Activated CD8-positive, alpha-beta T cell treated with anti-CD3 and anti-CD28 coated beads for 36 hours (primary cell): ENCODE results near the gene LIPE. TPM values are rescaled to one million over a fixed set of nuclear protein-coding genes. Genes with fewer than 3 reads are reported as not detected.
A peak's percentile ranks its signal among the peaks of the same experiment; 100 is the strongest.
"Not testable (repeated sequence)": the region's sequence is repeated elsewhere in the genome, so short reads cannot be mapped to it uniquely, and the experiment has no call there.

Experiments used
- ATAC-seq: fragments of 200-7000 bp; cut with Tn5 transposase; one replicate; pipeline ENCODE4 v1.10.0; 2021; ENCODE audit warnings: mild to moderate bottlenecking, moderate library complexity
- CTCF ChIA-PET: fragments of 350-600 bp; sonication (Branson Sonifier 250); formaldehyde crosslinking; loops from one replicate; lab custom pipeline; 2021; ENCODE audit warnings: antibody characterized with exemption; lab: Charles Lee
- POLR2A ChIA-PET: fragments of 350-600 bp; sonication (Branson Sonifier 250); formaldehyde crosslinking; loops from one replicate; lab custom pipeline; 2021; ENCODE audit warnings: antibody characterized with exemption; lab: Charles Lee
- DNase-seq: peaks from one replicate; pipeline ENCODE4 v3.0.0-alpha.2; 2020
- H3K27ac Mint-ChIP-seq: one replicate; pipeline ENCODE4 v1.8.0; 2021; ENCODE audit warnings: mild to moderate bottlenecking, mixed read lengths
- H3K27me3 Mint-ChIP-seq: one replicate; pipeline ENCODE4 v1.8.0; 2021; ENCODE audit warnings: mixed read lengths
- H3K36me3 Mint-ChIP-seq: one replicate; pipeline ENCODE4 v1.8.0; 2021; ENCODE audit warnings: low read depth, mixed read lengths
- H3K4me1 Mint-ChIP-seq: one replicate; pipeline ENCODE4 v1.8.0; 2021; ENCODE audit warnings: low read depth, mixed read lengths
- H3K4me3 Mint-ChIP-seq: one replicate; pipeline ENCODE4 v1.8.0; 2021; ENCODE audit warnings: mild to moderate bottlenecking, moderate library complexity, mixed read lengths
- H3K9me3 Mint-ChIP-seq: one replicate; pipeline ENCODE4 v1.8.0; 2021; ENCODE audit warnings: mixed read lengths
- CTCF ChIP-seq: fragments of 200-600 bp; IDR thresholded peaks from one replicate; pipeline ENCODE4 v1.8.0; 2022; ENCODE audit warnings: antibody characterized with exemption, mild to moderate bottlenecking
- intact Hi-C: fragments of 100-400 bp; cut with micrococcal nuclease; formaldehyde crosslinking; loops from one replicate; pipeline ENCODE4 v1.10.0; 2022
- total RNA-seq, 2 experiments: library from RNA; stranded (reverse); gene quantifications; one replicate each; pipeline ENCODE4 v1.2.3, GENCODE V29; 2021

LIPE gene
- total RNA-seq, 2 experiments from 2014 or later, result 28.4 to 34.3 TPM

GRCh38 chr19:42467183-42467760, 40.1 kb upstream of the LIPE start:
- Mint-ChIP-seq H3K27me3 (no peaks in the 10 kb centered on the region), H3K36me3 (no peaks in the 10 kb centered on the region), H3K4me1 (peaks cover 28% of the 10 kb centered on the region), H3K27ac (peak overlapping the region; percentile 76), H3K4me3 (no peak overlapping the region), H3K9me3 (no peaks in the 10 kb centered on the region)
- TF ChIP-seq CTCF, result no peak
- ChIA-PET CTCF (interaction anchor here (1.1 to 3.7 kb wide), 6 partner anchors 17 to 129 kb away, joined by 3 to 20 read pairs (median 4); partner anchors contain the start of gene CEACAM1), POLR2A (interaction anchor here (1.1 kb wide), 1 partner anchor 8 kb away, joined by 5 read pairs; no protein-coding TSS in a partner anchor)
- DNase-seq, result peak; percentile 34
- intact Hi-C loops, result no loop called here
- ATAC-seq, result peak; percentile 28

- peaks cover 28% of the 10 kb centered on the region for H3K4me1 Mint-ChIP-seq
- intact Hi-C loops, result no loop called here
- ChIA-PET POLR2A (interaction anchor here (1.1 kb wide), 1 partner anchor 9 kb away, joined by 5 read pairs; no protein-coding TSS in a partner anchor), CTCF (interaction anchor here (1.0 to 3.7 kb wide), 8 partner anchors 8 to 129 kb away, joined by 3 to 20 read pairs (median 4); partner anchors contain the start of gene CEACAM1)
- no peak overlapping the region for H3K4me3 Mint-ChIP-seq
- peak overlapping the region; percentile 76 for H3K27ac Mint-ChIP-seq
- H3K36me3 Mint-ChIP-seq, result no peaks in the 10 kb centered on the region
- ATAC-seq, result no peak
- H3K27me3 Mint-ChIP-seq, result no peaks in the 10 kb centered on the region
- TF ChIP-seq CTCF, result no peak
- no peak for DNase-seq
- no peaks in the 10 kb centered on the region for H3K9me3 Mint-ChIP-seq
Measured at GRCh38 chr19:42466521-42467182, 39.5 kb upstream of the LIPE start.

GRCh38 chr19:42465827-42466280, 38.7 kb upstream of the LIPE start:
- Mint-ChIP-seq H3K27me3 (no peaks in the 10 kb centered on the region), H3K27ac (peak overlapping the region; percentile 14), H3K4me3 (no peak overlapping the region), H3K9me3 (no peaks in the 10 kb centered on the region), H3K4me1 (peaks cover 28% of the 10 kb centered on the region), H3K36me3 (no peaks in the 10 kb centered on the region)
- intact Hi-C loops, result no loop called here
- ATAC-seq (no peak), DNase-seq (no peak)
- POLR2A ChIA-PET, result interaction anchor here (1.1 kb wide), 1 partner anchor 10 kb away, joined by 5 read pairs; no protein-coding TSS in a partner anchor
- TF ChIP-seq CTCF, result no peak
- CTCF ChIA-PET, result interaction anchor here (1.0 to 3.4 kb wide), 4 partner anchors 9 to 65 kb away, joined by 3 to 20 read pairs (median 4); no protein-coding TSS in a partner anchor

- no peaks in the 10 kb centered on the region for H3K9me3 Mint-ChIP-seq
- ChIA-PET POLR2A (no interaction called here), CTCF (interaction anchor here (3.2 kb wide), 1 partner anchor 12 kb away, joined by 9 read pairs; no protein-coding TSS in a partner anchor)
- H3K36me3 Mint-ChIP-seq, result no peaks in the 10 kb centered on the region
- no peak overlapping the region for H3K27ac Mint-ChIP-seq
- TF ChIP-seq CTCF, result no peak
- ATAC-seq (no peak), DNase-seq (no peak)
- H3K4me3 Mint-ChIP-seq, result no peak overlapping the region
- intact Hi-C loops, result no loop called here
- H3K27me3 Mint-ChIP-seq, result no peaks in the 10 kb centered on the region
- H3K4me1 Mint-ChIP-seq, result peaks cover 8% of the 10 kb centered on the region
Measured at GRCh38 chr19:42461700-42462324, 34.6 kb upstream of the LIPE start.

GRCh38 chr19:42461231-42461630, 34.0 kb upstream of the LIPE start:
- H3K36me3 Mint-ChIP-seq, ATAC-seq, H3K9me3 Mint-ChIP-seq, DNase-seq, H3K27ac Mint-ChIP-seq, intact Hi-C loops, H3K4me1 Mint-ChIP-seq, H3K4me3 Mint-ChIP-seq, POLR2A ChIA-PET, H3K27me3 Mint-ChIP-seq: not testable (repeated sequence)
- CTCF ChIA-PET, result interaction anchor here (3.2 kb wide), 1 partner anchor 11 kb away, joined by 9 read pairs; no protein-coding TSS in a partner anchor
